ENCODE data around the gene TRAPPC8.
A peak's percentile ranks its signal among the peaks of the same experiment; 100 is the strongest.
"Not testable (repeated sequence)": the region's sequence is repeated elsewhere in the genome, so short reads cannot be mapped to it uniquely, and the experiment has no call there.

TRAPPC8 gene

DNA sequence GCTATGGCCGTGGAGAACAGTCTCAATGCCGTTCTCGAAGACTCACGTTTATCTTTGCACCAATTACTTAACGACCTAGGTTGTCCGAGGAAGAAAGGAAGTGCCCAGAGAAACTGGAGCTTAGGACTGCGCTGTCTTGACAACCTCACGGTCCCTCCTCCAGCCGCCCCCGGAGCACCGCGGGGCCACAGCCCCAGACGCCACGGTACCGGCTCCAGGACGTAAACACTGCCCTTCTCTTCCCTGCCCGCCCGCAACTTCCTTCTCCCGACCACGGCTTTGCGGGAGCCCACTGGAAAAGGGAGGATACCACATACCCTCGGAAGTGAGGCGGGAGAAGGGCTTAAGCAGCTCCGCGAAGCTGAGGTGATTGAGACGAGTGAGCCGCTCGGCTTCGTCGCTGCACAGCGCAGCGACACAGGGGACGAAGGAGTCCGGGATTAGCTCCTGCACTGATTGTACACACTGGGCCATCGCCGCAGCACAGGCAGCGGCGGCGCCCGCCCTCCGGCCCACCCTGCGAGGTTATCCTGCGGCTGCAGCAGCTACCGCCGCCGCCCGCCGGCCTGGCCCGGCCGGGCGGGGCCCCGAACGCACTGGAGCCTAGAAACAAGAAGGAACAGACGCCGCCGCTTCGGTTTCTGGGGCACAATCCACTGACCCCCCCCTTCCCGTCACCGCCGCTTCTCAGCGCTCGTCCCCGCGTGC lies 483 bp downstream of the TRAPPC8 start:
- peak in 2 of 3 experiments; percentile 1 to 10 for DNase-seq (ENCODE audit: low read depth in 3 of 3)

DNA sequence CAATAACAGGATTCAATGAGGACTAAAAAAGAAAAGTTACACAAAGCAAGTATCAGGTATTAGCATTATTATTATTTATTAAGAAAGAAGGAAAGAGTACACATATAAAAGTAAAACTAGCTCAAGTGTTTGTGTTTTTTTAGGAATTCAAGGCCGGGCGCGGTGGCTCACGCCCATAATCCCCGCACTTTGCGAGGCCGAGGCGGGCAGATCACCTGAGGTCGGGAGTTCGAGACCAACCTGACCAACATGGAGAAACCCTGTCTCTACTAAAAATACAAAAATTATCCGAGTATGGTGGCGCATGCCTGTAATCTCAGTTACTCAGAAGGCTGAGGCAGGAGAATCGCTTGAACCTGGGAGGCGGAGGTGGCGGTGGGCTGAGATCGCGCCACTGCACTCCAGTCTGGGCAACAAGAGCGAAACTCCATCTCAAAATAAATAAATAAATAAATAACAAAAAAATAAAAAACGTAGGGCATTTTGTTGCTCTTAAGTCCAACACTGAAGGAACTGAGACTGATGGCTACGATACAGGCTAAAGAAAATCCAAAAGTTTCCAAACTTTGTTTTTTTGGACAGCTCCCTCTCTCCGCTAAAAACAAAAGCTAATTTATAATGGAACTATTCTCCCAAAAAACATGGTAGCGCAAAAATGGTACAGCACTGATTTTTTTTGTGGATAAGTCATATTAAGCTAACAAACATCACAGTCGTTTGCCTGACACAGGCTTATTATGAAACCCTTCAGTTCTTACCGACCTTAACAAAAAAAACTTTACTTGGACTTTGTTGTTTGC lies 1.7 kb downstream of the TRAPPC8 start:
- DNase-seq (ENCODE audit: low read depth in 3 of 3): no peak

DNA sequence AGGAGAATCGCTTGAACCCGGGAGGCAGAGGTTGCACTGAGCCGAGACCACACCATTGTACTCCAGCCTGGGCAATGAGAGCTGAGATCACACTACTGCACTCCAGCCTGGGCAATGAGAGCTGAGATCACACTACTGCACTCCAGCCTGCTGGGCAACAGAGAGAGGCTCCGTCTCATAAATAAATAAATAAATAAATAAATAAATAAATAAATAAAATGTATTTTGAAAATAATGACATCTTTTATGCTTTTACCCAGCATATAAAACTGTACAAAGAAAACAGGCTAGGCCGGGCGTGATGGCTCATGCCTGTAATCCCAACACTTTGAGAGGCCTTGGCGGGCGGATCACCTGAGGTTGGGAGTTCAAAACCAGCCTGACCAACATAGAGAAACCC lies 8.2 kb downstream of the TRAPPC8 start:
- DNase-seq (ENCODE audit: low read depth in 3 of 3): not testable (repeated sequence)

DNA sequence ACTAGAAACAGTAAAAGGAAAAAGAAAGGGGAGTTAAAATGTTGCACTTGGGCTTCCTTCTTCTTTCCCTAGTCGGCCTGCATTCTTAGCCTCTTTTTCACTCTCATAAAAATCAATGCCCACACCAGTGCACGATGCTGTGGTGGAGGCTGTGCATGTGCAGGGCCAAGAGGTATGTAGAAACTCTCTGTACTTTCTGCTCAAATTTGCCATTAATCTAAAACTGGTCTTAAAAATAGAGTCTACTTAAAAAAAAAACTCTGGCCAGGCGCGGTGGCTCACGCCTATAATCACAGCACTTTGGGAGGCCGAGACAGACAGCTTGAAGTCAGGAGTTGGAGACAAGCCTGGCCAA lies 11.1 kb downstream of the TRAPPC8 start:
- DNase-seq (ENCODE audit: low read depth in 3 of 3): no peak

DNA sequence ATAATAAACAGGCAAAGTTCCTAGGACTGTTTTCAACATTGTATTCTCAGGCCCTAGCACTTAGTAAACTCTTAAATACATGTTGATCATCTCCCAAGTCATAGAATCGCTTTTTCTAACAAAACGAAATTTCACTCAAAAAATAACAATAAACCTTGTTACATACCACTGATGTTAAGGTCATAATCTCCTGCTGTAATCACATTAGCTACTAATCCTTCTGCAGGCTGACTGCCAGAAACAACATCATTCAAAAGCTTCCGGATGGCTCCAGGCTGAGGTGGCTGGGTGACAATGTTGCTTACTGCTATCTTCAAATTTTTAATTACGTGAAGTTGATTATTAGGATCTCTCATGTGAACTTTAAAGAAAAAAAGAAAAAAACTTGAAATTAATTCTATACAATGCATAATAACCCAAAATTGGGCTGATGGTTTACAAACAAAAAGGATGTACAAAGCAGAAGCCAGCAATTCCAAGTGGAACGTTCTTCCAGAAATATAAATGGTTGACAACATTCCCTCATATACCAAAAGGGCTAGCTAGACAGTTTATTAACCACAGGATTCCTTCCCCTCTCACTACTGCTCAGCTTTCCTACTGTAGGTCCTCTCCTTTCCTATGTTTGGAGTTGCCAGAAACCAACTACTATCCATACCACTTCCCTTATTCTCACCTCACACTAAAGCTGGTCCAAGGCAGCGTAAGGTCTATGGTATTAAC lies 11.6 kb downstream of the TRAPPC8 start:
- DNase-seq (ENCODE audit: low read depth in 3 of 3): no peak

DNA sequence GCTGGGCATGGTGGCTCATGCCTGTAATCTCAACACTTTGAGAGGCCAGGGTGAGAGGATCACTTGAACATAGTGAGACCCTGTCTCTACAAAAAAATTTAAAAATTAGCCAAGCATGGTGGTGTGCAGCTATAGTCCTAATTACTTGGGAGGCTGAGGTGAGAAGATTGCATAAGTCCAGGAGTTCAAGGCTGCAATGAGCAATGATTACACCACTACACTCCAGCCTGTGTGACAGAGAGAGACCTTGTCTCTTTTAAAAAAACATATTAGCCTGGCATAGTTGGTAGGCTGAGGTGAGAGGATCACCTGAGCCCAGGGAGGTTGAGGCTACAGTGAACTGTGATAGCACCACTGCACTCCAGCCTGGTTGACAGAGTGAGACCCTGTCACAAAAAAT lies 13.7 kb downstream of the TRAPPC8 start:
- DNase-seq (ENCODE audit: low read depth in 3 of 3): no peak

DNA sequence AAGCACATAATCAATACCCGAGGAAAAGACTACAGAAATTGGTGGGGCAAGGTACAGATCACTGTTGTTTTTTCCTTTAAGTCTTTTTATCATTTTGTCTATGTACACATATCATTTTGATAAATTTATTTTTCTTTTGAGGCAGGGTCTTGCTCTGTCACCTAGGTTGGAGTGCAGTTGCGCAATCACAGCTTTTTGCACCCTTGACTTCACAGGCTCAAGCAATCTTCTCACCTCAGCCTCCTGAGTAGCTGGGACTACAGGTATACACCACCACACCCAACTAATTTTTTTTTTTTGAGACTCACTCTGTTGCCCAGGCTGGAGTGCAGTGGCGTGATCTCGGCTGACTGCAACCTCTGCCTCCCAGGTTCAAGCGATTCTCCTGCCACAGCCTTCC lies 15.9 kb downstream of the TRAPPC8 start:
- not testable (repeated sequence) for DNase-seq (ENCODE audit: low read depth in 3 of 3)

DNA sequence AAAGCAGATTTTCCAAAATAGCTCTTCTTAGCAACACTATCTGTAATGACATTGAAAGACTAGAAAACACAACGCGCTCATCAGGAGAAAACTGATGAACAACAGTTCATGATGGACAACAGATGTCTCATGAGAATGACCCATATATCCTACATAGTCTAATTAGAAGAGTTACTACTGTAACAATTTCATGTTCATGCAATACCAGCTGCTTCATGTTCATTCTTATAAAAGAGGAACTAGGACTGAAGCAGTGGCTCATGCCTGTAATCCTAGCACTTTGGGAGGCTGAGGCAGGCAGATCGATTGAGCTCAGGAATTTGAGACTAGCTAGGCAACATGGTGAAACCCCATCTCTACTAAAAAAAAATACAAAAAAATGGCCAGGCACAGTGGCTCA lies 22.7 kb downstream of the TRAPPC8 start:
- DNase-seq (ENCODE audit: low read depth in 3 of 3): no peak

DNA sequence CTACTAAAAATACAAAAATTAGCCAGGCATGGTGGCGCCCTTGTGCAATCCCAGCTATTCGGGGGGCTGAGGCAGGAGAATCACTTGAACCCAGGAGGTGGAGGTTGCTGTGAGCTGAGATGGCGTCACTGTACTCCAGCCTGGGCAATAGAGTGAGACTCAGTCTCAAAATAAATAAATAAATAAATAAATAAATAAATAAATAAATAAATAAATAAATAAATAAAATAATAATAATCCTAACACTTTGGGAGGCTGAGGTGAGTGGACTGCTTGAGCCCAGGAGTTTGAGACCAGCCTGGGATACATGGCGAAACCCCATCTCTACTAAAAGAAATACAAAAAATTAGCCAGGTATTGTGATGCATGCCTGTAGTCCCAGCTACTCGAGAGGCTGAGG lies 23.6 kb downstream of the TRAPPC8 start:
- DNase-seq (ENCODE audit: low read depth in 3 of 3): not testable (repeated sequence)

DNA sequence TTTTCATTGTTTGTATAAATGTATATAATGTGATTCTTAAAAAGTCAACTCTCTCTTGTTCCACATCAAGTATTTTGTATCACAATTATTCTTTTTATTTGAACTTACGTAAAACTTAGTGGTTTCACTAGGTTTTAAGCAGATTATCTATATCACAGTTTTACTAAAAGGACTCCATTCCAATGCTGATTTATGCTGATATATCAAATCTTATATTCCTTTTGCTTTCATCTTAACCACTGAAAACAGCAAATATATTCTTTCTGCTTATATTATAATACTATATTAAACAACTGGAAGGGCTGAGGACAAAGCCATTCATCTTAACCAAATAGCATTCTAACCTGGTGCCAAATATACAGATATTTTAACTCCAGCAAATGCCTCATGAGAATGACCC lies 24.2 kb downstream of the TRAPPC8 start:
- DNase-seq (ENCODE audit: low read depth in 3 of 3): no peak

DNA sequence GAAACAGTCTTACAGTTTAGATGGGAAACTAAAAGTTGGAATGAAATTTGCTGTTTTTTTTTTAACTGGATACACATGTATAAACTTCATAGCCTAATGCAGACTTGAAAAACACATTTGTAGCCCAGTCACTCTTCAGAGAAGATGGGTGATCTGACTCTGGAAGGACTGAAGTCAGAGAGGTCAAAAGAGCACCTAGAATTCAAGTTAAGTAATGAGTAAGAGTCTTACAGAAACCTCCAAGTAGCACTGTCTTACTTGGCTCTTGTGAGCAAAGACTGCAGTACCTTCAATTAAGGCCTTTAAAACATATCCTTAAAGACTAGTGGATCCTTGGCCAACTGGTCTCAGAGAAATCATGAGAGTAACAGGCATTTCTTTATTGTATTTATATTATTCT lies 41.9 kb downstream of the TRAPPC8 start:
- no peak for DNase-seq (ENCODE audit: low read depth in 3 of 3)

DNA sequence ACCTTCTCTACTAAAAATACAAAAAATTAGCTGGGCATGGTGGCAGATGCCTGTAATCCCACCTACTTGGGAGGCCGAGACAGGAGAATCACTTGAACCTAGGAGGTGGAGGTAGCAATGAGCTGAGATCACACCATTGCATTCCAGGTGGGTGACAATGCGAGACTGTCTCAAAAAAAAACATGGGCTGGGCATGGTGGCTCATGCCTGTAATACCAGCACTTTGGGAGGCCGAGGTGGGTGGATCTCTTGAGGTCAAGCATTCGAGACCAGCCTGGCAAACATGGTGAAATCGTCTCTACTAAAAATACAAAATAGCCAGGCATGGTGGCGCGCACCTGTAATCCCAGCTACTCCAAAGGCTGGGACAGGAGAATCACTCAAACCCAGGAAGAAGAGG lies 43.2 kb downstream of the TRAPPC8 start:
- DNase-seq (ENCODE audit: low read depth in 3 of 3): not testable (repeated sequence)

DNA sequence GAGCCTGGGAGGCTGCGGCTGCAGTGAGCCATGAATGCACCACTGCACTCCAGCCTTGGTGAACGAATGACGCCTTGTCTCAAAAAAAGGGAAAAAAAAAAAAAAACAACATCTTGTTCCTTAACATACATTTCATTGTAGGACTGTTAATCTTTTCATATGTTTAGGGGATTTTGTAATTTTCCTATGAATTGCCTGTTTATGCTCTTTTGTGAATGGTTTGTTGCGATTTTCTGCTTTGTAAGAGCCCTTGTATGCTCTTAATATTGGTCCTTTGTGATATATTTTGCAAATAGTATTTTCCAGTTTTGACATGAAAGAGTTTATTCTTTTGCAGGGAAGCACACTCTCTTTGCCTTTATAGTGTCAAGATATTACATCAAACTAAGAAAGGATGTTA lies 50.0 kb downstream of the TRAPPC8 start:
- no peak for DNase-seq (ENCODE audit: low read depth in 3 of 3)

DNA sequence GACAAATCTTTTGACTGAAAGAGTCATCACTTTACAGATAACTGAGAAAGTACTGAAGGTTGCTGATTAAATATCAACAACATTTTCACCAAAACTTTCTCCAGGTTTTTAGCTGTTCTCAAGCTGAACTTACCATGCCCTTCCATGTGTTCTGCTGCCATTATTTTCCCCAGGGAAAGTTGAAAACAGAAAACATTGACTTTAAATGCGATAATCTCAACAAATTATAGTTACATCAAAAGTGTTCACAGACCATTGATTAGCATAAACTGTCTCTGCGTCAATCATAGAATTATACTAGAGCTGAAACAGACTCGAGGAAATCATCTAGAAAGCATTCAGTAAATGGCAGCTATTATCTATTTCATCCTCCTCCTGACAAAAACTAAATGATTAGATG lies 51.4 kb downstream of the TRAPPC8 start:
- DNase-seq (ENCODE audit: low read depth in 3 of 3): no peak

DNA sequence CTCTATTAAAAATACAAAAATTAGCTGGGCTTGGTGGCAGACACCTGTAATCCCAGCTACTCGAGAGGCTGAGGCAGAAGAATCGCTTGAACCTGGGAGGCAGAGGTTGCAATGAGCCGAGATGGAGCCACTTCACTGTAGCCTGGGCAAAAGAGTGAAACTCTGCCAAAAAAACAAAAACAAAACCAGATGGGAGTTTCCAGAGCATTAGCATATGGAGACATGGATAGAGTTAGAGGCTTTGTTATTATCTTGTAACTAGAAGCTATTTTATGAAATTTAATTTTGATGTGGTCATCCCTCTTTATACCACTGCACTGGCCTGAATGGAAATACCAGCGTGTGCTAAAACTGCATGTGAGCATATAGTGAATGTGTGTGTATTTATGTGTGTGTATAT lies 58.9 kb downstream of the TRAPPC8 start:
- no peak for DNase-seq (ENCODE audit: low read depth in 3 of 3)

DNA sequence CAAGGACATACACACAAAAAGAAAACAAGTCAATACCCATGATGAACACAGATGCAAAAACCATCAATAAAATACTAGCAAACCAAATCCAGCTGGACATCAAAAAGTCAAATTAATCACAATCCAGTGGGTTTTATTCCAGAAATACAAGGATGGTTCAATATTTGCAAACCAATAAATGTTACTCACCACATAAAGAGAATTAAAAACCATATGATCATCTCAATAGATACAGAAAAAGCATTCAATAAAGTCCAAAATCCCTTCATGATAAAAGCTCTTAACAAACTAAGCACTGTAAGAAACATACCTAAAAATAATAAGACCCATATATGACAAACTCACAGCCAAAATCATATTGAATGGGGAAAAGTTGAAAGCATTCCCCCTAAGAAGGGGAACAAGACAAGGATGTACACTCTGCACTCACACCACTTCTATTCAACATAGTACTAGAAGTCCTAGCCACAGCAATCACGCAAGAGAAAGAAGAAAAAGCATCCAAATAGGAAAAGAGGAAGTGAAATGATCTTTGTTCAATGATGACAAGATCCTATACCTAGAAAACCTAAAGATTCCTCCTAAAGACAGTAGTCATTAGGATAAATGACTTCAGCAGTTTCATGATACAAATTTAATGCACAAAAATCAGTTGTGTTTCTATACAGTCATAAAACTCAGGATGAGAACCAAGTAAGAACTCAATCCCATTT lies 62.6 kb downstream of the TRAPPC8 start:
- DNase-seq (ENCODE audit: low read depth in 3 of 3): no peak

DNA sequence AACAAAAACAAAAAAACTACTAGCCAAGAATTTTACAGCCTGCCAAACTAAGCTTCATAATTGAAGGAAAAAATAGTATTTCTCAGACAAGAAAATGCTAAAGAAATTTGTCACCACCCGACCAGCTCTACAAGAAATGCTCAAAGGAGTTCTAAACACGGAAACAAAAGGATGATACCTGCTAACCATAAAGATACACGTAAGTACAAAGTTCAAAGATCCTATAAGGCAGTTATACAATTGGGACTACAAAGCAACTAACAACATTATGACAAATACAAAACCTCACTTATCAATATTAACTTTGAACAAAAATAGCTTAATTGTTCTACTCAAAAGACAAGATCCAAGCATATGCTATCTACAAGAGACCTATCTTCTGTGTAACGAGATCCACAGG lies 64.6 kb downstream of the TRAPPC8 start:
- no peak for DNase-seq (ENCODE audit: low read depth in 3 of 3)

DNA sequence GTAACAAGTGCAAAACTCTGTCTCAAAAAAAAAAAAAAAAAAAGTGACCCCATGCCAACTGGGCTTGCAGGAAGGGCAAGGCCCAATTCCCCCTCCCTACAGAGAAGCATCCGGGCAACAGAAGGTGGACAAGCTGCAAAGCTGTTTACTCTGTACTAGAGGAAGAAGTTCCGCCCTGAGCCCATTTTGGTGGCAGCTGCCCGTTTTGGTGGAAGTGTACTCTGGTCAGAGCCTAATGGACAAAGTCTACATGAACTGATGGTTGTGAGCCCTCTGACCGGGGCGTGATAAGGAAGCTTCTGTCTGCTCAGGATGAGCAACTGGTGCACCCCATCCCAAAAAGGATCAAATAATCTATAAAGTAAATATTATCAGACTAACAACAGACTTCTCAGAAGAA lies 65.0 kb downstream of the TRAPPC8 start:
- no peak for DNase-seq (ENCODE audit: low read depth in 3 of 3)

DNA sequence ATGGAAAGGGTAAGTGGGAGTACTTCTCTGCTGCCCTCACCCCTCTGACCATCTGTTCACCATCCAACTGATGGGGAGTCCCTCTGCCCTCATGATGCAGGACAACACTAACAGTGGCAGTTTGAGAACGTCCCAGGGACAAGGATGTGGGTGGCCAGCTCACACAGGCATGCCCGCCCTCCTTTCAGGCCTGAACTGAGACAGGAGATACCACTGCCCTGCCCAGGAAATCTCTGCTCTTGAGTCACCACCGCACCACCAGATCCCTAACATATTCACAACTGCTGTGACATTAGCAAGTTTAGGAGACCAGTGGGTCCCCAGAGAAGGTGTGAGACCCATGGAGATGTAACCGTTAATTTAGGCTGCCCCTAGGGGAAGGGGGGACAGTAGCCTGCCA lies 66.2 kb downstream of the TRAPPC8 start:
- DNase-seq (ENCODE audit: low read depth in 3 of 3): no peak

DNA sequence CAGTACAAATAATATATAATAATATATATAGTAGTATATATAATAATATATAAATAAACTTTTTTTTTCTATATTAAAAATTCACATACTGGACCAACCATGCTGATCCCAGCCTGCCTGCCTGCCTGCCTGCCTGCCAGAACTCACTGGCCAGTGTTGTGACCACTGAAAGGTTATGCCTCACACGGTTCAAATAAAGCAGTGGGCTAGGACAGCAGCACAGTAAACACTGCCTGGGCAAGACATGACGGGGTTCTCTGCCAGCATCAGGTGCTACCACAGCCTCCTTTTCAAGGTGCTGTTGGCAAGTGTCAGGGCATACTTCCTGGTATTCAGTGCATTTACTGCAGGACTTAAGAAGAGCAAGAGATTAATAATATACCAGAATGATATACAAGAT lies 67.6 kb downstream of the TRAPPC8 start:
- no peak for DNase-seq (ENCODE audit: low read depth in 3 of 3)

DNA sequence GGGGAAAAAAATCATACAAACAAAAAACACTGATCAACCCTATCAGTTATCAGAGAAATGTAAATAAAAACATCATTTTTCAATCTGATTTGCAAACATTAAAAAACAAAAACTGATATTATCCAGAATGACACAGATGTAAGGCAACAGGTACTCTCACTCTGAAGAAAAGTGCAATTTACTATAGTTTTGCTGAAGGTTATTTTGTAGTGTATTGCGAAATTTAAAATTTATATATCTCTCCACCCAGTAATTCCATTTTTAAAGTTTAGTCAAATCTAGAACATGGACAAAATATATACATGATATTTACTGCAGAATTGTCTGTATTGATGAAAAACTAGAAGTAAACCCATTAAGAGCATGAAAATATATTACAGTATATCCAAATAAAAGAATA lies 79.8 kb downstream of the TRAPPC8 start:
- DNase-seq (ENCODE audit: low read depth in 3 of 3): no peak

DNA sequence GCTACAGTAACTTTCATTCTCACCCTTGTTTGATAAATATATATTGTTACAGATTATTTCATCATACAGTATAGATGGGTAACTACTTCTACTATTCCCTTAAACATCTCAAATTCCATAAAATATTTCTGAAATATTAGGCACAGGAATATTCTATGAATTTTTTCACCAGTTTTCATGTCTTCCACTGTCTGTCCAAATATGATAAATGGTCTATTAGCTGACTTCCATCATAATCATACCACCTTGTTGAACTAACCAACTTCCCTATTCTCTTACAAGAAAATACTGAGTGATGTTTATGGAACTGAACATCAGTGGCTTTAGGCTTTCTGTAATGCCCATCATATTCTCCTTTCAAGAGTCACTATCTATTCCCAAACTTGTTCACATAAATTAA lies 82.4 kb downstream of the TRAPPC8 start:
- no peak for DNase-seq (ENCODE audit: low read depth in 3 of 3)
